ENCODE measurements around the gene TMEM117.

The TMEM117 gene

GRCh38 chr12:43884683-43885410, 49.0 kb downstream of the TMEM117 start:
- DNase-seq (ENCODE audit: low spot score), result no peak

- DNase-seq (ENCODE audit: low spot score), result no peak
Observed at GRCh38 chr12:43887397-43887796, 51.5 kb downstream of the TMEM117 start.

DNA sequence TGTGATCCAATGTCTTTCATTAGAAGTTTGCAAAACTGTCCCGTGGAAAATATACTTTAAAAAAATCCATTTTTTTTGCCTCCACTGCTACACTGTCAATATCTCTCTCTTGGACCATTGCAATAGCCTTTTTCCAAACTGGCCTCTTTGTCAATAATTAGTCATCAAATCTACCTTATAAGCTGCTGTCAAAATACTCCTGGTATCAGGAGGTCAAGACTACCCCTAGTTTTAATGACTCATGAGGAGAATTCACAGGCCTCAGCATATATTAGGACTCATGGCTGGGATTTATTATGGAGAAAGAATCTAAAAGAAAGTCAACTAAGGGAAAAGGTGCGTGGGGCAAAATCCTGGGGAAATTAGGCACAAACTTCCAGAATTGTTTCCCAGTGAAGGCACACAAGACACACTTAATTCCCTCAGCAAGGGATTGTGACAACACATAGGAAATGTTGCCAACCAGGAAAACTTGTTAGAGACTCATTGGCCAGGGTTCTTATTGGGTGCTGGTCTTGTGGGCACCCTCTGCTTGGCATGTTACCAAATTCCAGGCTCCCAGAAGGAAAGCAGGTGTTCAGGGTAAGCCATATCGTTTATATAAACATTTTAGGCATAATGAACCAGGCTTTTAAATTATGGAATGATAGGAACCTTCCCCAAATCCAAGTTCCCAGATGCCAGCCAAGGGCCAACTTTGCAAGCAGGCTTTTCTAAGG, 56.1 kb downstream of the TMEM117 start:
- no peak for DNase-seq (ENCODE audit: low spot score)

- no peak for DNase-seq (ENCODE audit: low spot score)
Observed at GRCh38 chr12:43893670-43894069, 57.8 kb downstream of the TMEM117 start.

- DNase-seq (ENCODE audit: low spot score), result no peak
Observed at GRCh38 chr12:43895580-43896206, 59.8 kb downstream of the TMEM117 start.

GRCh38 chr12:43896496-43896895, 60.6 kb downstream of the TMEM117 start:
- no peak for DNase-seq (ENCODE audit: low spot score)

DNA sequence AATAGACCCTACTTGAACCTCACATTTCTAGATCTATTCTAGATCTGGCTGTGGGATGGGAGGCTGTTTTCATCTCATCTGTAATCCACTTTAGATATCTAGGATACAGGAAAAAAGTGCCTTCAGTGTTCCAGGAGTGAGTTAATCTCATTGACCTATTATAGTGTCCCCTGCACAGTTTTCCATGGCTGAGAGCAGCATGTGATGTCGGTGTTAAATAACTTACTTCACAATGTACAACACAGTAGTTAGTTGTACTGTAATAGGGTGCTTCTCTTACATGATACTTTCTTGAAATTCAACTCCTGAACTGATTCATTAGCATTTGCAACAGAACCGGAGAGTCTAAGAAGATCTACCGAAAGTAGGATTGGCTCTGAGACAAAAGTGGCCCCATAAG, 62.6 kb downstream of the TMEM117 start:
- DNase-seq (ENCODE audit: low spot score), result no peak

- DNase-seq (ENCODE audit: low spot score), result no peak
Observed at GRCh38 chr12:43899574-43899973, 63.7 kb downstream of the TMEM117 start.

DNA sequence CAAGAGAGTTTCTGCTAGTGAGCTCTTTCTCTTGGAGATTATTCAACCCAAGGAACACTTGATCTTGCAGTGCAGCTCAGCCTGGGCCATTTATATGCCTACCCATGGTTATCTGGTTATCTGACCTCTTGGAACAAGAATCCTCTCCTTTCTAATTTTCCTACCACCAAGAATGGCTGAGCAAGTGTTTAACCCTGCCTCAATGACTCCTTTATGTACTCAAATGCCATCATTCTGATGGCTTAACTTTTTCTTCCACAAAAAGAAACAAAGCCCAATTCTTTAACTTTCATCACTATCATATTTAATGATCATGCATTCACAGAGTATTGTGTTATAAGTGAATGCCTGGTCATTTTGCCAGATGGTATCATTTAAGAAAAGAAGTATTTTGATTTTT, 67.8 kb downstream of the TMEM117 start:
- DNase-seq (ENCODE audit: low spot score), result no peak

- no peak for DNase-seq (ENCODE audit: low spot score)
Observed at GRCh38 chr12:43912859-43913258, 77.0 kb downstream of the TMEM117 start.

DNA sequence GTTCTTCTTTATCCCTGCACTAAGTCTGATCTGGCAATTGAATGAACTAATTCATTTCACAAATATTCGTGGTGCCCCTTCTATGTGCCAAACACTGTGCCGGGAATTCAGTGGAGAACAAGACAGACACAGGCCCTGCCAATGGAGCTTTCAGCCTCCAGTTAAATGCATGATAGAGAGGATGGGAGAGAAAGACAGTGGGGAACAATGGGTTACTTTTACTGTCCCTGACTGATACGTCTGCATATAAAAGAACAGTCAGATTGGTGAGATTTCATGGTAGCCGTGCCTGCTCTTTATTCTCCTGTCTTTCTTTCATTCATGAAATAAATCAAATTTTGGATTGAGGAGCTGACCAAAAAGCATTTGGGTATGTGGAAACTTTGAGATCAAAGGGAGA, 78.5 kb downstream of the TMEM117 start:
- DNase-seq (ENCODE audit: low spot score), result no peak

DNA sequence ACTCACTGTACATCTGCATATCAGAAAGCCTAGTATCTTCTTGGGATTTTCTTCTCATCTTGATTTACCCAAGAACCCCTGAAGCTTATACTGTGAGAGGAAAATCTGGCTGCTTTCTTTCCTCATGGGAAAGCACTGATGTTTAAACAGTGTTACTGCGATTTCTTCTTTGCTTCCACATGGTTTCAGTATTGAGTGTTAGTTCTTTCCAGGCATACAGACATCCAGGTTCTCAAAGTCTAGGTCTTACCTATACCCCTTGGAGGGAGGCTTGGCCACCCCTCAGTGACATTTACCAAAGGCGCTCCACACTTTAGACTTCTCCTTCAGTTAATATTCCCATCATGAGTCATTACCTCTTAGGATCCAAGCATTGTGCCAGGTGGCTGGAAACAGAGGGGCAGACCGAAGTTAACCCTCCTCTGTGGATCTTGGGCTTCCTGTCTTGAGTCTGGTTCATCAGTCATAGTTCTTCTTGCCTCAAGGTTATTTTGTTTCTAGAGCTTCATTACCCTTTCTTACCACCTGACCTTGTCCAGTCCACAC, 79.1 kb downstream of the TMEM117 start:
- no peak for DNase-seq (ENCODE audit: low spot score)

- DNase-seq (ENCODE audit: low spot score), result no peak
Observed at GRCh38 chr12:43917896-43918295, 82.0 kb downstream of the TMEM117 start.

- DNase-seq (ENCODE audit: low spot score), result no peak
Observed at GRCh38 chr12:43921666-43922337, 85.9 kb downstream of the TMEM117 start.

GRCh38 chr12:43930032-43930431, 94.2 kb downstream of the TMEM117 start:
- no peak for DNase-seq (ENCODE audit: low spot score)

DNA sequence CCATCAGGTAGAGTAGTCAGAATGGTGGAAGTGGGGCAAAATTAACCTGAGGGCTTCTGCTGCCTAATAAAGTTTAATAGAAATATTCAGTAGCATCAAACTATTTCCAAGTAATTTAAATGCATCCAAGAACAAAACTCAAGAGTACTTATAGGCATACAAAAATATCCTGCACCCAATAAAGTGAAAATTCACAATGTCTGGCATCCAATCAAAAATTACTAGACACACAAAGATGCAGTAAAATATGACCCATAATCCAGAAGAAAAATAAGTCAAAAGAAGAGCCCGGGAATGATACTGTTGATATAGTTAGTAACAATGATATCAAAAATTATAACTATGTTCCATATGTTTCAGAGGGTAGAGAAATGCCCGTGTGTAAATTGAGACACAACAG, 95.3 kb downstream of the TMEM117 start:
- DNase-seq (ENCODE audit: low spot score), result no peak

DNA sequence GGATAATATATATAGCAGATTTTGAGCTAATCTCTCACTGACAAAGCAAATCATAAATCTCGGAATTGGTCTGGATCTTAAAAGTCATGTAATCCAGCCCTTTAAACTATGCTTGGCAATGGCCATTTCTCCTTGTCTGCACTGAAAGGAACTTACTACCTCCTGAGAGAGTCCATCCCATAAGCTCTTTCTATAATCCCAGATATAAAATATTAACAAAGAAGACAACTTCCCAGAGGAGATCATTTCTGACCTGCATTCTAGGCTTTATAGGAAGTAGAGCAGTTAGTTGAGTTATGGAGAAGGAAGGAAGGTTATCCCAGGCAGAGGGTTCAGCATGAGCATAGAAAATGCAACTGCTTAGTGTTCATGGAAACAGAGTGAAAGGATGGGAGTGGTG, 99.7 kb downstream of the TMEM117 start:
- DNase-seq (ENCODE audit: low spot score), result no peak

- DNase-seq (ENCODE audit: low spot score), result no peak
Observed at GRCh38 chr12:43937947-43938346, 102.1 kb downstream of the TMEM117 start.

DNA sequence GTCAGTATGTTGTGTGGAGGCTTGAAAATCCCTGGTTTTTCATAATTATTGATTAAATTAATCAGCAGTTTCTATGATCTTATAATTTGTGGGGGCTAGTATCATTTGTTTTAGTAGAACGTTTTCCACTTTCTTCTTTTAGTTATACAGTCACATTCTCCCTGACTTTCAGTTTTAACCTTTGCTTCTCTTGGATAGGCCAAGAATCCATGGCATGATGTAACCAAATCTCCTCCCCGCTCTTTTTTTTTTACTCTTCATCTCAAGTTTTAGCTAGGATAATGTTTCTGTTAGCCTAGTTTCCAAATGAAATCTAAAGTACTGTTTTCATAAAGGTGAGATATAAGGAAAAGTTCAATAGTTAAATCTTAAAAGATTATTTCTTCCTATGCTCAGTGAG, 106.5 kb downstream of the TMEM117 start:
- DNase-seq (ENCODE audit: low spot score), result no peak

DNA sequence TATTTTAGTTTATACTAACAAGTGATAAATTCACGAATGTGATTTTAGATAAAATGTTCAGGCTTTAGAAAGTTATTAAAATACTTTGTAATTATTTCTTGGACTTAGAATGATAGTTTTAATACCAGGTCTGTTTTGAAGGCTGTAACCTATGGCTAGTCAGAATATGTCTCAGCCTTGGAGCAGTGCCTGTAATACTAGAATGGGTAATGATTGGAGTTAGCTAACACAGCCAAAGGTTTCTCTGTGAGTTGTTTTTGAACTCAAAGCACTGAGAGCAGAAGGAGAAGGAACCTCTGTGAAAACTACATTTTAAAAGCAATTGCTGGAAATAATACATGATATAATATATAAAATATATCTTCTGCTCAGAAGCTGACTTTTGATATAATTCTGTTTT, 110.1 kb downstream of the TMEM117 start:
- DNase-seq (ENCODE audit: low spot score), result no peak

GRCh38 chr12:43951286-43951685, 115.4 kb downstream of the TMEM117 start:
- DNase-seq (ENCODE audit: low spot score), result no peak

- no peak for DNase-seq (ENCODE audit: low spot score)
Observed at GRCh38 chr12:43957732-43958372, 122.0 kb downstream of the TMEM117 start.
